ENCODE data around the gene SNTA1.
"Not testable (repeated sequence)": the region's sequence is repeated elsewhere in the genome, so short reads cannot be mapped to it uniquely, and the experiment has no call there.

SNTA1 gene

GRCh38 chr20:33489495-33490022 is 46.0 kb upstream of the SNTA1 start:
- DNase-seq: peak; percentile 99 to 100
- H2AFZ ChIP-seq (ENCODE audit: insufficient read depth, low read length, poor library complexity): peak overlapping the region; percentile 71
- peak overlapping the region; percentile 87 for H4K8ac ChIP-seq (ENCODE audit: low read depth, low read length)
- H3K18ac ChIP-seq (ENCODE audit: low read length): no peak overlapping the region
- no peak overlapping the region for H2BK12ac ChIP-seq (ENCODE audit: low read length)
- H3K9me3 ChIP-seq (ENCODE audit: insufficient read depth, low read depth, low read length): no peaks in the 10 kb centered on the region
- peak overlapping the region; percentile 75 for H2BK5ac ChIP-seq (ENCODE audit: low read depth, low read length, poor library complexity)
- no peak overlapping the region for H3K4ac ChIP-seq (ENCODE audit: low read depth, low read length)
- H3K9ac ChIP-seq (ENCODE audit: low read length): no peak overlapping the region
- peak overlapping the region; percentile 60 for H3K4me2 ChIP-seq (ENCODE audit: low read length)
- no peaks in the 10 kb centered on the region for H3K27me3 ChIP-seq (ENCODE audit: insufficient read depth, low read length)
- H3K79me2 ChIP-seq (ENCODE audit: control insufficient read depth, insufficient read depth, low read length, poor library complexity): peaks cover 7% of the 10 kb centered on the region
- peaks cover 2 to 3% of the 10 kb centered on the region in 2 experiments for H3K4me1 ChIP-seq (ENCODE audit: control insufficient read depth in 1 of 2, insufficient read depth in 2 of 2, low read length in 2 of 2)
- H2BK120ac ChIP-seq (ENCODE audit: insufficient read depth, low read length, poor library complexity): no peak overlapping the region
- peak overlapping the region; percentile 51 for H4K12ac ChIP-seq (ENCODE audit: low read depth, low read length)
- H3K23ac ChIP-seq (ENCODE audit: low read length): no peak overlapping the region
- H2AK5ac ChIP-seq (ENCODE audit: low read length): no peak overlapping the region
- no CpG with 5 or more reads among the region's 36 CpGs for WGBS (ENCODE audit: extremely low coverage, insufficient coverage, insufficient read length)
- peak overlapping the region; percentile 77 for H3K27ac ChIP-seq (ENCODE audit: low read depth, low read length)
- peak overlapping the region; percentile 20 for H3K4me3 ChIP-seq (ENCODE audit: low read depth, low read length)
- H4K91ac ChIP-seq (ENCODE audit: low read depth, low read length): no peak overlapping the region
- H3K79me1 ChIP-seq (ENCODE audit: low read length): peaks cover 12% of the 10 kb centered on the region
- H3K36me3 ChIP-seq (ENCODE audit: control insufficient read depth in 1 of 2, insufficient read depth in 2 of 2, low read length in 2 of 2): no peaks in the 10 kb centered on the region
- H3K14ac ChIP-seq (ENCODE audit: low read length): no peak overlapping the region

DNA sequence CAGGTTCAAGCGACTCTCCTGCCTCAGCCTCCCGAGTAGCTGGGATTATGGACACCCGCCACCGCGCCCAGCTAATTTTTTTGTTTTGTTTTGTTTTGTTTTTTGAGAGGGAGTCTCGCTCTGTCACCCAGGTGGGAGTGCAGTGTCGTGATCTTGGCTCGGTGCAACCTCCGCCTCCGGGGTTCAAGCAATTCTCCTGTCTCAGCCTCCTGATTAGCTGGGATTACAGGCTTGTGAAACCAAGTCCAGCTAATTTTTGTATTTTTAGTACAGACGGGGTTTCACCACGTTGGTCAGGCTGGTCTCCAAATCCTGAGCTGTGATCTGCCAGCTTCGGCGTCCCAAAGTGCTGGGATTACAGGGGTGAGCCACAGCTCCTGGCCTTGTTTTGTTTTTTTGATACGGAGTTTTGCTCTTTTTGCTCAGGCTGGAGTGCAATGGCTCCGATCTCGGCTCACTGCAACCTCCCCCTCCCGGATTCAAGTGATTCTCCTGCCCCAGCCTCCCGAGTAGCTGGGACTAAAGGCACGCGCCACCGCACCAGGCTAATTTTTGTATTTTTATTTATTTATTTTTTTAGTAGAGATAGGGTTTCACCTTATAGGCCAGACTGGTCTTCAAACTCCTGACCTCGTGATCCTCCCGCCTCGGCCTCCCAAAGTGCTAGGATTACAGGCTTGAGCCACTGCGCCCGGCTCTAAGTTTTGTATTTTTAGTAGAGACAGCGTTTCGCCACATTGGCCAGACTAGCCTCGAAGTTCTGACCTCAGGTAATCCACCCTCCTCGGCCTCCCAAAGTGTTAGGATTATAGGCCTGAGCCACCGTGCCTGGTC is 45.3 kb upstream of the SNTA1 start:
- not testable (repeated sequence) for H3K4ac ChIP-seq (ENCODE audit: low read depth, low read length); H3K18ac ChIP-seq (ENCODE audit: low read length); H2BK12ac ChIP-seq (ENCODE audit: low read length); H3K14ac ChIP-seq (ENCODE audit: low read length); H3K4me2 ChIP-seq (ENCODE audit: low read length); H3K79me2 ChIP-seq (ENCODE audit: control insufficient read depth, insufficient read depth, low read length, poor library complexity); H3K9ac ChIP-seq (ENCODE audit: low read length); H3K27me3 ChIP-seq (ENCODE audit: insufficient read depth, low read length); DNase-seq; H2AFZ ChIP-seq (ENCODE audit: insufficient read depth, low read length, poor library complexity); H3K4me3 ChIP-seq (ENCODE audit: low read depth, low read length); H3K4me1 ChIP-seq (ENCODE audit: control insufficient read depth in 1 of 2, insufficient read depth in 2 of 2, low read length in 2 of 2); H2BK120ac ChIP-seq (ENCODE audit: insufficient read depth, low read length, poor library complexity); H3K9me3 ChIP-seq (ENCODE audit: insufficient read depth, low read depth, low read length); H3K23ac ChIP-seq (ENCODE audit: low read length); H3K36me3 ChIP-seq (ENCODE audit: control insufficient read depth in 1 of 2, insufficient read depth in 2 of 2, low read length in 2 of 2)
- peak overlapping the region; percentile 77 for H3K27ac ChIP-seq (ENCODE audit: low read depth, low read length)
- H3K79me1 ChIP-seq (ENCODE audit: low read length): peaks cover 12% of the 10 kb centered on the region
- H4K8ac ChIP-seq (ENCODE audit: low read depth, low read length): peak overlapping the region; percentile 75
- peak overlapping the region; percentile 75 for H2BK5ac ChIP-seq (ENCODE audit: low read depth, low read length, poor library complexity)
- H4K91ac ChIP-seq (ENCODE audit: low read depth, low read length): peak overlapping the region; percentile 74
- peak overlapping the region; percentile 79 for H4K12ac ChIP-seq (ENCODE audit: low read depth, low read length)
- no CpG with 5 or more reads among the region's 32 CpGs for WGBS (ENCODE audit: extremely low coverage, insufficient coverage, insufficient read length)
- H2AK5ac ChIP-seq (ENCODE audit: low read length): peak overlapping the region; percentile 29

DNA sequence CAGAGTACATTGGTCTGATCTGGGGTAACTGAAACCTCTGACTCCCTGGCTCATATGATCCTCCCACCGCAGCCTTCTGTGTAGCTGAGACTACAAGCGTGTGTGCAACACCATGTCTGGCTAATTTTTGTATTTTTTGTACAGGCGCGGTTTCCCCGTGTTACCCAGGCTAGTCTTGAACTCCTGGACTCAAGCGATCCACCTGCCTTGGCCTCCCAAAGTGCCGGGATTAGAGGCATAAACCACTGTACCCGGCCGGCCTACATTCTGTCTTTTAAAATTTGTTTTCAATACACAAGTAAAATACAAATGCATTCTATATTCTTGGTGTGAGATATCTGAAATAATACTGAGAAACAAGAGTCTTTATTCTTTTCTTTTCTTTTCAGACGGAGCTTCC is 44.6 kb upstream of the SNTA1 start:
- Histone ChIP-seq H3K79me2 (ENCODE audit: control insufficient read depth, insufficient read depth, low read length, poor library complexity) (peaks cover 7% of the 10 kb centered on the region), H4K91ac (ENCODE audit: low read depth, low read length) (no peak overlapping the region), H3K18ac (ENCODE audit: low read length) (no peak overlapping the region), H3K9me3 (ENCODE audit: insufficient read depth, low read depth, low read length) (no peaks in the 10 kb centered on the region), H3K23ac (ENCODE audit: low read length) (no peak overlapping the region), H3K4me3 (ENCODE audit: low read depth, low read length) (no peak overlapping the region), H3K4ac (ENCODE audit: low read depth, low read length) (no peak overlapping the region), H4K8ac (ENCODE audit: low read depth, low read length) (no peak overlapping the region), H2AFZ (ENCODE audit: insufficient read depth, low read length, poor library complexity) (no peak overlapping the region), H3K9ac (ENCODE audit: low read length) (no peak overlapping the region), H3K14ac (ENCODE audit: low read length) (no peak overlapping the region), H3K4me2 (ENCODE audit: low read length) (no peak overlapping the region), H4K12ac (ENCODE audit: low read depth, low read length) (no peak overlapping the region), H3K36me3 (ENCODE audit: control insufficient read depth in 1 of 2, insufficient read depth in 2 of 2, low read length in 2 of 2) (no peaks in the 10 kb centered on the region), H3K4me1 (ENCODE audit: control insufficient read depth in 1 of 2, insufficient read depth in 2 of 2, low read length in 2 of 2) (peaks cover 2 to 3% of the 10 kb centered on the region in 2 experiments), H3K79me1 (ENCODE audit: low read length) (peaks cover 12% of the 10 kb centered on the region), H2BK12ac (ENCODE audit: low read length) (no peak overlapping the region), H2AK5ac (ENCODE audit: low read length) (no peak overlapping the region), H3K27me3 (ENCODE audit: insufficient read depth, low read length) (no peaks in the 10 kb centered on the region), H2BK120ac (ENCODE audit: insufficient read depth, low read length, poor library complexity) (no peak overlapping the region), H3K27ac (ENCODE audit: low read depth, low read length) (no peak overlapping the region), H2BK5ac (ENCODE audit: low read depth, low read length, poor library complexity) (no peak overlapping the region)
- DNase-seq: no peak
- WGBS (ENCODE audit: extremely low coverage, insufficient coverage, insufficient read length): no CpG with 5 or more reads among the region's 10 CpGs

- not testable (repeated sequence) for H3K4me3 ChIP-seq (ENCODE audit: low read depth, low read length)
Observed at GRCh38 chr20:33483186-33483585, 39.6 kb upstream of the SNTA1 start.

More at GRCh38 chr20:33483186-33483585, 39.6 kb upstream of the SNTA1 start:
- H3K79me1 ChIP-seq (ENCODE audit: low read length); H3K14ac ChIP-seq (ENCODE audit: low read length); H3K18ac ChIP-seq (ENCODE audit: low read length); H2BK120ac ChIP-seq (ENCODE audit: insufficient read depth, low read length, poor library complexity); H4K8ac ChIP-seq (ENCODE audit: low read depth, low read length); H3K4me2 ChIP-seq (ENCODE audit: low read length); H2BK5ac ChIP-seq (ENCODE audit: low read depth, low read length, poor library complexity); DNase-seq; H3K4ac ChIP-seq (ENCODE audit: low read depth, low read length); H3K36me3 ChIP-seq (ENCODE audit: control insufficient read depth in 1 of 2, insufficient read depth in 2 of 2, low read length in 2 of 2); H2AFZ ChIP-seq (ENCODE audit: insufficient read depth, low read length, poor library complexity); H4K12ac ChIP-seq (ENCODE audit: low read depth, low read length); H3K23ac ChIP-seq (ENCODE audit: low read length); H3K27ac ChIP-seq (ENCODE audit: low read depth, low read length); H3K79me2 ChIP-seq (ENCODE audit: control insufficient read depth, insufficient read depth, low read length, poor library complexity); H3K9ac ChIP-seq (ENCODE audit: low read length); H2AK5ac ChIP-seq (ENCODE audit: low read length); H3K27me3 ChIP-seq (ENCODE audit: insufficient read depth, low read length); H3K4me1 ChIP-seq (ENCODE audit: control insufficient read depth in 1 of 2, insufficient read depth in 2 of 2, low read length in 2 of 2); H2BK12ac ChIP-seq (ENCODE audit: low read length); H4K91ac ChIP-seq (ENCODE audit: low read depth, low read length); H3K9me3 ChIP-seq (ENCODE audit: insufficient read depth, low read depth, low read length): not testable (repeated sequence)
- no CpG with 5 or more reads among the region's 5 CpGs for WGBS (ENCODE audit: extremely low coverage, insufficient coverage, insufficient read length)

All from trophoblast cell (in vitro differentiated cells and primary cell).